Fibroblast of lung (primary cell): ENCODE measurements around the gene LINS1.

Experiments
- EZH2 ChIP-seq: IDR thresholded peaks from 2 replicates; pipeline ENCODE4 v1.5.1; 2012; ENCODE audit warnings: low read length, control low read depth, mild to moderate bottlenecking; ENCODE audit errors: missing control alignments
- TF ChIP-seq, protein P1 (sequence below), 2 donors: IDR thresholded peaks in 1 of 2; conservative IDR thresholded peaks in 1 of 2; 1 replicate in 1 of 2; 2 replicates in 1 of 2; pipeline ENCODE4 v1.5.1; 2011 to 2012; ENCODE audit warnings: low read length in 2 of 2, control low read depth in 1 of 2, inconsistent platforms in 1 of 2, low read depth in 1 of 2, mild to moderate bottlenecking in 1 of 2

DNA sequence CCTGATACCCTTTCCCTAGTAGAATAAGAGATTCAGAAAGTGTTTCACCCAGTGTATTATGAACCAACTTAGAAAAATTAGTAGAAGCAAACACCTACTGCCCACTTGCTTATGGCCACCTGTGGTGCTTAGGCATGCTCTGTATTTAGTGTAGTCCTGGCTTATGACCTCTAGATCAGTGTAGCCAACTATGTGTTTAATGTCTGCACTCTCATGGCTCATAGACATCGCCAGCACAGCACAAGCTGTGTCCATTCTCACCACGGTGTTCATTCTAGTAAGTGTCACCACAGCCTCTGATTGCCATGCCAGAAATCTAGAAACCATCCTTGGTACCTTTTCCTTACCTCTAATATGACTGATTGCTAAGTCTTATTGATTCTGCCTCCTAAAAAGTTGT lies 14.7 kb upstream of the LINS1 start:
- TF ChIP-seq, protein P1, sequence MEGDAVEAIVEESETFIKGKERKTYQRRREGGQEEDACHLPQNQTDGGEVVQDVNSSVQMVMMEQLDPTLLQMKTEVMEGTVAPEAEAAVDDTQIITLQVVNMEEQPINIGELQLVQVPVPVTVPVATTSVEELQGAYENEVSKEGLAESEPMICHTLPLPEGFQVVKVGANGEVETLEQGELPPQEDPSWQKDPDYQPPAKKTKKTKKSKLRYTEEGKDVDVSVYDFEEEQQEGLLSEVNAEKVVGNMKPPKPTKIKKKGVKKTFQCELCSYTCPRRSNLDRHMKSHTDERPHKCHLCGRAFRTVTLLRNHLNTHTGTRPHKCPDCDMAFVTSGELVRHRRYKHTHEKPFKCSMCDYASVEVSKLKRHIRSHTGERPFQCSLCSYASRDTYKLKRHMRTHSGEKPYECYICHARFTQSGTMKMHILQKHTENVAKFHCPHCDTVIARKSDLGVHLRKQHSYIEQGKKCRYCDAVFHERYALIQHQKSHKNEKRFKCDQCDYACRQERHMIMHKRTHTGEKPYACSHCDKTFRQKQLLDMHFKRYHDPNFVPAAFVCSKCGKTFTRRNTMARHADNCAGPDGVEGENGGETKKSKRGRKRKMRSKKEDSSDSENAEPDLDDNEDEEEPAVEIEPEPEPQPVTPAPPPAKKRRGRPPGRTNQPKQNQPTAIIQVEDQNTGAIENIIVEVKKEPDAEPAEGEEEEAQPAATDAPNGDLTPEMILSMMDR (conservative IDR thresholded peaks at IDR 0.05 in 1 of 2, IDR thresholded peaks at IDR 0.05 in 1 of 2; ENCODE audit: low read depth in 1 of 2, low read length in 2 of 2) = no peak
- no peak for TF ChIP-seq EZH2
